ENCODE data around the gene BPIFA2. TPM values are rescaled to one million over a fixed set of nuclear protein-coding genes. Genes with fewer than 3 reads are reported as not detected.
"Not testable (repeated sequence)": the region's sequence is repeated elsewhere in the genome, so short reads cannot be mapped to it uniquely, and the experiment has no call there.

Gene BPIFA2
- total RNA-seq = not detected

- H3K27me3 Mint-ChIP-seq = peaks cover 12% of the 10 kb centered on the region
These were observed at the start of gene BPIFA2 for GRCh38 chr20:33167859-33168258. TSS of gene BPIFA2 (plus strand) at chr20:33168159. CDS start at chr20:33169146, 987 bp downstream.

DNA sequence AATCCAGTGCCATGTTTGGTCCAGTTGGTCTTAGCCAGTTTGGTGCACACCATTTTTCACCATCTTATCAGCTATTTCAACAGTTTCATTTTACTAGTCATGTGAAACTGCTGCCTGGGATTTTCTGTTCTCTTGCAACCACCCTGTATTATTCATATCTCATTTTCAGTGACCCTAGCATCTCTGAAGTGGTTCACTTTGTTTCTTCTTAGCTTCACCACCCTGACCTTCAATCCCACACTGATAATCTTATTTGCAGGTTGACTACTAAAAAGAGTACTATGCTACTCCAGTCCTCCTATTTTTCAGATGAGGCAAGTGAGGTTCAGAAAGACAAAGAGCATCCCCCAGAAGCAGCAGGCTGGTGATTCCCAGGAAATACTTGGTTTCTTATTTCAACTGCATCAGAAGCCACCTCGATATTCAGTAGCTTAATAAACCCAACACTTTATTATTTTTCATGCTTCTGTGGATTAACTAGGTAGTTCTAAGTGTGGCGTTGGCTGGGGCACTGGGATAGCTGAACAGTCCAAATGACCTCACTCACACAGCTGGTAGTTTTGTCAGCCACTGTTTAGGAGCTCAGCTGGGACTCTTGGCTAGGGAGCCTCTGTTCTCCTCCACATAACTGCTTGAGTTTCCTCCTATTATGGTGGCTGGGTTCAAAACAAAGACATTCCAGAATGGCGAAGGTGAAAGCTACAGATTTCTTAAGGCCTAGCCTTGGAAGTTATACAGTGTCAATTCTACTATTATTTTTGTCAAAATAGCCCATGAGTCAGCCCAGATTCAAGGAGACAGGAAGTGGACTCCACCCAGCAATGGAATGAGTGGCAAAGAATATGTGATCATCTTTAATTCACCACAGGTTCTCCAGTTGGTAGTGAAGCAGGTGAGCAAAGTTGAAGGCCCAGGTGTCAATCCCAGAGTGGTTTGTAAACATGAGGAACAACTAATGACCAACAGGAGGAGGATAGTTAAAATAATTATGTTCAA lies 47.9 kb upstream of the BPIFA2 start:
- Mint-ChIP-seq H3K27me3 (peaks cover 9% of the 10 kb centered on the region), H3K4me1 (no peaks in the 10 kb centered on the region), H3K4me3 (no peak overlapping the region), H3K9me3 (peaks cover 4% of the 10 kb centered on the region), H3K36me3 (ENCODE audit: low read depth) (no peaks in the 10 kb centered on the region), H3K27ac (peak overlapping the region; percentile 54)
- ATAC-seq (replicated peaks) = peak; percentile 95

More at GRCh38 chr20:33167859-33168258, at the start of gene BPIFA2:
- Mint-ChIP-seq H3K27ac (no peak within 1 kb of the TSS), H3K36me3 (ENCODE audit: low read depth) (no peaks in the 10 kb centered on the region), H3K4me1 (no peaks in the 10 kb centered on the region), H3K4me3 (no peak within 1 kb of the TSS), H3K9me3 (peaks cover 8% of the 10 kb centered on the region)
- no peak for ATAC-seq (replicated peaks)

DNA sequence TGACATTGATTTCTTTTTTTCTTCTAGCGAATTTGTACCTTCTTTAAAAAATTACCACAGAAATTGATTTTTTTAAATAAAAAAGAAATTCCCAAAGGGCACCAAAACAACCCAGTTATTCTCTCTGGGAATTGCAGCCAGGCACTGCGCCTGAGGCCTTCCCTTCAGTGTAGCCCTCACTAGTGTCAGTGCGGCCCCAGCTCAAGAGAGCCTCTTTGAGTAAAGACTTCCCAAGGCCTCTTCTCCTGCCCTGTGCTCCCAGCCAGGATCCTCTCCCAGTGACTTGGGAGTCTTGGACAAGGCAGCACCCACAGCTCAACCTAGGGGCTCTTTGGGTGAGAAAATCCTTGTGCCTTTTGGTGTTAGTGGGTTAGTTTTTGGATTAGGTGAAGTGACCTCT lies 47.0 kb upstream of the BPIFA2 start:
- H3K9me3 Mint-ChIP-seq = peaks cover 4% of the 10 kb centered on the region
- no peak overlapping the region for H3K4me3 Mint-ChIP-seq
- peaks cover 13% of the 10 kb centered on the region for H3K27me3 Mint-ChIP-seq
- ATAC-seq (replicated peaks) = no peak
- H3K4me1 Mint-ChIP-seq = no peaks in the 10 kb centered on the region
- no peak overlapping the region for H3K27ac Mint-ChIP-seq
- H3K36me3 Mint-ChIP-seq (ENCODE audit: low read depth) = no peaks in the 10 kb centered on the region

GRCh38 chr20:33122297-33122696 lies 45.7 kb upstream of the BPIFA2 start:
- H3K4me3 Mint-ChIP-seq; ATAC-seq (replicated peaks); H3K27ac Mint-ChIP-seq; H3K9me3 Mint-ChIP-seq; H3K36me3 Mint-ChIP-seq (ENCODE audit: low read depth); H3K4me1 Mint-ChIP-seq: not testable (repeated sequence)
- H3K27me3 Mint-ChIP-seq = peaks cover 13% of the 10 kb centered on the region

DNA sequence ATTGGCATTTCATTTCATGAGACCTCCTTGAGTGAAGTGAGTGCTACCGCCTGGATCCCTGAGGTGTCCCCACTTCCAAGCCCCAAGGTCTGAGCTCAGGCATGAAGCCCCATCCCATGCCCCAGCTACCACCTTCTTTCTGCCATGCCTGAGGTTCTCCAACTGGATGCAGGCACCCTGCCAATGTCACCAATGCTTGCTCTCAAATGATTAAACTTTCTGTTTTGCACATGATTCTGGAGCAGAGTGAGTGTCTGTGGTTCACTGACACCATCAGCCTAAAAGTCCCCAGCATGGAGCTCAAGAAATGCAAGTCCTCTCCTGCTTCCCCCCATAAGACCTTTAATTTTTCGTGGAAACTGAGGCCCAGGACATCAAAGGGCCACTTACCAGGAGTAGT lies 43.7 kb upstream of the BPIFA2 start:
- Mint-ChIP-seq H3K4me1 (no peaks in the 10 kb centered on the region), H3K27ac (no peak overlapping the region), H3K36me3 (ENCODE audit: low read depth) (no peaks in the 10 kb centered on the region), H3K9me3 (peaks cover 4% of the 10 kb centered on the region), H3K27me3 (peaks cover 16% of the 10 kb centered on the region), H3K4me3 (no peak overlapping the region)
- ATAC-seq (replicated peaks) = no peak

DNA sequence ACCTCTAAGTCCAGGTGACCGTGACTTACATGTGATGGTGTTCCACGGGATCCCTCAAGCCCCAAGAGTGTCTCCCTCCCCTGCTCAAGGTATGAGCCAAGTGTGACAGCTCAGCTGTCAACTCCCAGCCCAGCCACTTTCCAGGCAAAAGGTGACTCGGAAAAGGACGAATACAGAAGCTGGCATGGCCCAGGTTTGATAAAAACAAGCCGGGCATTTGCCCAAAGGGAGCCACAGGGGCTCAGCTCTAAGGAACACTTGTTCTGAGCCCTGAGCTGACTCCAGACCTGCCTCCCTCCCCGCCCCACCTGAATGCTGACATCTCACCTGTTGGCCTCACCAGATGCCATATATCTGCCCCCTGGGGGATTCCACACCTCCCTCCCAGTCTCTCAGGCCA lies 43.0 kb upstream of the BPIFA2 start:
- Mint-ChIP-seq H3K4me1 (no peaks in the 10 kb centered on the region), H3K27me3 (peaks cover 20% of the 10 kb centered on the region), H3K27ac (no peak overlapping the region), H3K4me3 (no peak overlapping the region), H3K36me3 (ENCODE audit: low read depth) (no peaks in the 10 kb centered on the region), H3K9me3 (peaks cover 4% of the 10 kb centered on the region)
- no peak for ATAC-seq (replicated peaks)

GRCh38 chr20:33125983-33126382 lies 42.0 kb upstream of the BPIFA2 start:
- ATAC-seq (replicated peaks) = no peak
- Mint-ChIP-seq H3K9me3 (no peaks in the 10 kb centered on the region), H3K27me3 (peaks cover 24% of the 10 kb centered on the region), H3K4me3 (no peak overlapping the region), H3K36me3 (ENCODE audit: low read depth) (no peaks in the 10 kb centered on the region), H3K4me1 (no peaks in the 10 kb centered on the region), H3K27ac (no peak overlapping the region)

GRCh38 chr20:33127422-33128097 lies 40.4 kb upstream of the BPIFA2 start:
- Mint-ChIP-seq H3K4me1 (no peaks in the 10 kb centered on the region), H3K4me3 (no peak overlapping the region), H3K27me3 (peaks cover 24% of the 10 kb centered on the region), H3K36me3 (ENCODE audit: low read depth) (no peaks in the 10 kb centered on the region), H3K27ac (no peak overlapping the region), H3K9me3 (no peaks in the 10 kb centered on the region)
- ATAC-seq (replicated peaks) = no peak

DNA sequence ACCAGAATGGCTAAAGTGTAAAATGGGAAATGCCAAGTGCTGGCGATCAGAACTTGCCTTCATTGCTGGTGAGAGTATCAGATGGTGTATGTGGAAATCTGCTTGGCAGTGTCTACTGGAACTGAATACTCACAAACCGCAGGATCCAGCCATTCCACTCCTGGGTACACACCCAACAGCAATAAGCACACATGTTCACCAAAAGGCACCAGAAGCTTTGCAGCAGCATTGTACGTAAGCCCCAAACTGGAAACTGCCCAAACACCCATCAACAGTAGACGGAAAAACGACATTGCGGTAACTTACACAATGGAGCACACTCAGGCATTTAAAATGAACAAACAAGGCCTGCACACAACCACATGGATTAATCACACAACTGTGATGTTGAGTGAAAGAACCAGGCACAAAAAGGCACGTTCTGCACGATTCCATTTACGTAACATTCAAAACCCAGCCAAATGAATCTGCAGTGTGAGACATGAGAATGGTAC lies 37.3 kb upstream of the BPIFA2 start:
- Mint-ChIP-seq H3K27me3 (peaks cover 12% of the 10 kb centered on the region), H3K36me3 (ENCODE audit: low read depth) (no peaks in the 10 kb centered on the region), H3K4me3 (no peak overlapping the region), H3K9me3 (no peaks in the 10 kb centered on the region), H3K27ac (no peak overlapping the region), H3K4me1 (no peaks in the 10 kb centered on the region)
- ATAC-seq (replicated peaks) = no peak

DNA sequence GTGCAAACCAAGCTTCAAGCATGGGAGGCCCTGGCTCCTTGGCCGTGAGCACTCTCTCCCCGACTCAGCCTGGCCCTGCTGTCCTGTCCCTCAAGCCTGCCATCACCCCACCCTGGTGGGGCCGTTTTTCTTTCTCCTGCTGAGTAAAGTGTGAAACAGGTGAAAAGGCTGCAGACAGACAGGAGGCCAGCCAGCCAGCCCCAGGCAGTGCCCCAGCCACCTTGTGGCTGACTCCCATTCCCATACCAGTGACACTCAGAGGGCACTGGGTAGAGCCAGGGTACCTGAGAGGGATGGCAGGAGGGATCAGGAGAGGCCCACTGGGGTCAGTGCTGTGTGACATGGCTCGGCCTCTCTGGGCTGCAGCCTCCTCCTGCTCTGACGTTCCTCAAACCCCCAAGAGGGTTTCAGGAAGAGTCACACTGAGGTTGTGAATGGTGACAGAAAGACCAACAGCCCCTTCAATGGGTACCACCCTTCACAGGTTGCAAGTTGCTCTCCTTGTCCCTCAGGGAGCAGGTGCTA lies 35.9 kb upstream of the BPIFA2 start:
- ATAC-seq (replicated peaks) = no peak
- H3K27me3 Mint-ChIP-seq = peaks cover 10% of the 10 kb centered on the region
- no peaks in the 10 kb centered on the region for H3K9me3 Mint-ChIP-seq
- H3K27ac Mint-ChIP-seq = no peak overlapping the region
- no peaks in the 10 kb centered on the region for H3K36me3 Mint-ChIP-seq (ENCODE audit: low read depth)
- no peak overlapping the region for H3K4me3 Mint-ChIP-seq
- no peaks in the 10 kb centered on the region for H3K4me1 Mint-ChIP-seq

DNA sequence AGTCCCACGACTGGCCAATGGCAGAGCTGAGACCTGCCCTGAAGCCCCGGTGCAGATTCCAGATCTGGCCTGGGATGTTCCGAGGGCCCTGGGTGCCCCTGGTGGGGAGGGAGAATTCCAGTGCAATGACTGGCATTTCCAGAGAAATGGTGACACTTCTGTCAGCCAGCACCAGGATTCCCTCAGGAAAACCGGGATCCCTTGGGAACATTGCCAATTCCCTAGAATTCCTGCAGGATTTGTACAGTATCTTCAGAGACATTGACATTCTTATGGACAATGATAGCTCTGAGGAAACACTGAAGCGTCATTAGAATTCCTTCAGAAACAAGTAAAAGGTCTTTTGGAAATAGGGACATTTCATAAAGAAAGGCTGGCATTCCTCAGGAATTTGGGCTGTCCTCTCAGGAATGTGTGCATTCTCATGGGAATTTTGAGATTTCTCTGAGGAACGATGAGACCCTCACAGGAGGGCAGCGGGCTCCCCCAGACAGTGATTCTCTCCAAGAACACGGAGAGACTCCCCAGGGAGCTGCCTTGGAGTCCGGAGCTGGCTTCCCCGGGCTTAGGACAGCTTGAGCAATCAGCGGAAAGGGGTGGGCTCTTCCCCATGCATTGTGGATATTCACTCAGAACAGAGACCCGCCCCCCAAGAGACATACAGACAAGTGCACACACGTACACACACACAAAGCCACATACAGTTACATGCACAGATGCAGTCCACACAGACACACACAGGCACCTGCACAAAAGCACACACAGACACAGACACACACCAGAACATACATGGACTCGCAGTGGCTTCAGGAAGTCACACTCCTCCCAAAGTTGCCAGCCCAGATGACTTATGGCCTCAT lies 35.2 kb upstream of the BPIFA2 start:
- Mint-ChIP-seq H3K27ac (no peak overlapping the region), H3K4me1 (no peaks in the 10 kb centered on the region), H3K27me3 (peaks cover 10% of the 10 kb centered on the region), H3K9me3 (no peaks in the 10 kb centered on the region), H3K36me3 (ENCODE audit: low read depth) (no peaks in the 10 kb centered on the region), H3K4me3 (no peak overlapping the region)
- ATAC-seq (replicated peaks) = no peak

GRCh38 chr20:33133373-33133941 lies 34.5 kb upstream of the BPIFA2 start:
- Mint-ChIP-seq H3K4me3 (no peak overlapping the region), H3K4me1 (no peaks in the 10 kb centered on the region), H3K9me3 (no peaks in the 10 kb centered on the region), H3K36me3 (ENCODE audit: low read depth) (no peaks in the 10 kb centered on the region), H3K27me3 (peaks cover 10% of the 10 kb centered on the region), H3K27ac (no peak overlapping the region)
- ATAC-seq (replicated peaks) = no peak

- no peak overlapping the region for H3K27ac Mint-ChIP-seq
- no peak overlapping the region for H3K4me3 Mint-ChIP-seq
- H3K4me1 Mint-ChIP-seq = no peaks in the 10 kb centered on the region
- no peaks in the 10 kb centered on the region for H3K36me3 Mint-ChIP-seq (ENCODE audit: low read depth)
- no peaks in the 10 kb centered on the region for H3K27me3 Mint-ChIP-seq
- ATAC-seq (replicated peaks) = no peak
- H3K9me3 Mint-ChIP-seq = no peaks in the 10 kb centered on the region
These were observed 30.8 kb upstream of the BPIFA2 start for GRCh38 chr20:33137195-33137594.

DNA sequence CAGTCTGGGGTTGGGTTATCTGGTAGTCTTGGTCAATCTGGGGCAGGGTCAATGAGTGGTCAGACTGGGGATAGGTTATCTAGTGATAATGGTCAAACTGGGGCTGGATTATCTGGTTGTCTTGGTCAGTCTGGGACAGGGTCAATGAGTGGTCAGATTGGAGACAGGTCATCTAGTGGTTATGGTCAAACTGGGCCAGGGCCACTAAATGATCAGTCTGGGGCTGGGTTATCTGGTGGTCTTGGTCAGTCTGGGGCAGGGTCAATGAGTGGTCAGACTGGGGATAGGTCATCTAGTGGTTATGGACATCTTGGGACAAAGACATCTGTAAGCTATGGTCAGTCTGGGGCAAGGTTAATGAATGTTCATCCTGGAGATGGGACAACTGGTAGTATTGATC lies 28.5 kb upstream of the BPIFA2 start:
- no peaks in the 10 kb centered on the region for H3K9me3 Mint-ChIP-seq
- H3K27ac Mint-ChIP-seq = no peak overlapping the region
- no peaks in the 10 kb centered on the region for H3K36me3 Mint-ChIP-seq (ENCODE audit: low read depth)
- no peaks in the 10 kb centered on the region for H3K4me1 Mint-ChIP-seq
- H3K4me3 Mint-ChIP-seq = no peak overlapping the region
- no peak for ATAC-seq (replicated peaks)
- peaks cover 6% of the 10 kb centered on the region for H3K27me3 Mint-ChIP-seq
